GM18867 (cell line): Measurements from ENCODE around the gene SLC2A2.

Experiments used
- ATAC-seq: cut with Tn5 transposase; IDR thresholded peaks from one replicate; pipeline ENCODE4 v1.9.1; 2021; ENCODE audit warnings: mild to moderate bottlenecking, moderate library complexity; ENCODE audit not compliant: unreplicated experiment

The SLC2A2 gene

GRCh38 chr3:171026597-171027293 is at the start of gene SLC2A2:
Gene SLC2A2 (minus strand): TSS chr3:171026720. CDS start chr3:171026670, 50 bp downstream.
- ATAC-seq, result no peak

GRCh38 chr3:171072432-171072831 is 45.9 kb upstream of the SLC2A2 start:
- ATAC-seq, result no peak

GRCh38 chr3:171068658-171069057 is 42.1 kb upstream of the SLC2A2 start:
- ATAC-seq, result no peak

GRCh38 chr3:171066206-171066605 is 39.7 kb upstream of the SLC2A2 start:
- ATAC-seq, result no peak

- ATAC-seq, result no peak
Measured at GRCh38 chr3:171065732-171066131, 39.2 kb upstream of the SLC2A2 start.

GRCh38 chr3:171064461-171064860 is 37.9 kb upstream of the SLC2A2 start:
- ATAC-seq, result no peak

- no peak for ATAC-seq
Measured at GRCh38 chr3:171061749-171062148, 35.2 kb upstream of the SLC2A2 start.

- no peak for ATAC-seq
Measured at GRCh38 chr3:171059978-171060377, 33.5 kb upstream of the SLC2A2 start.

GRCh38 chr3:171058873-171059603 is 32.5 kb upstream of the SLC2A2 start:
- ATAC-seq, result no peak

GRCh38 chr3:171058058-171058457 is 31.5 kb upstream of the SLC2A2 start:
- ATAC-seq, result no peak

GRCh38 chr3:171057072-171057471 is 30.6 kb upstream of the SLC2A2 start:
- ATAC-seq, result no peak

GRCh38 chr3:171056528-171056927 is 30.0 kb upstream of the SLC2A2 start:
- ATAC-seq, result no peak

GRCh38 chr3:171055336-171056178 is 29.0 kb upstream of the SLC2A2 start:
- ATAC-seq, result no peak

GRCh38 chr3:171054921-171055320 is 28.4 kb upstream of the SLC2A2 start:
- no peak for ATAC-seq

GRCh38 chr3:171054231-171054630 is 27.7 kb upstream of the SLC2A2 start:
- no peak for ATAC-seq

- peak; percentile 86 for ATAC-seq
Measured at GRCh38 chr3:171049861-171050444, 23.4 kb upstream of the SLC2A2 start.

GRCh38 chr3:171046760-171047159 is 20.2 kb upstream of the SLC2A2 start:
- ATAC-seq, result no peak

GRCh38 chr3:171044835-171045793 is 18.6 kb upstream of the SLC2A2 start:
- ATAC-seq, result no peak

GRCh38 chr3:171044384-171044783 is 17.9 kb upstream of the SLC2A2 start:
- no peak for ATAC-seq

- ATAC-seq, result no peak
Measured at GRCh38 chr3:171039674-171040073, 13.2 kb upstream of the SLC2A2 start.
